MM.1S (cell line): ENCODE measurements around the gene PATJ.
"Not testable (repeated sequence)": the region's sequence is repeated elsewhere in the genome, so short reads cannot be mapped to it uniquely, and the experiment has no call there.

Experiments
- EZH2 ChIP-seq: fragments of 300-600 bp; sonication (generic); optimal IDR thresholded peaks from 2 replicates; pipeline ENCODE3; 2017; ENCODE audit warnings: low read depth, mild to moderate bottlenecking, antibody characterized with exemption, low read length, mixed read lengths
- TF ChIP-seq, protein P1 (sequence below): fragments of 300-600 bp; sonication (generic); IDR thresholded peaks from 2 replicates; pipeline ENCODE4 v1.5.1; 2016; ENCODE audit warnings: antibody characterized with exemption, low read length, mixed read lengths

- not testable (repeated sequence) for TF ChIP-seq EZH2
- TF ChIP-seq, protein P1, sequence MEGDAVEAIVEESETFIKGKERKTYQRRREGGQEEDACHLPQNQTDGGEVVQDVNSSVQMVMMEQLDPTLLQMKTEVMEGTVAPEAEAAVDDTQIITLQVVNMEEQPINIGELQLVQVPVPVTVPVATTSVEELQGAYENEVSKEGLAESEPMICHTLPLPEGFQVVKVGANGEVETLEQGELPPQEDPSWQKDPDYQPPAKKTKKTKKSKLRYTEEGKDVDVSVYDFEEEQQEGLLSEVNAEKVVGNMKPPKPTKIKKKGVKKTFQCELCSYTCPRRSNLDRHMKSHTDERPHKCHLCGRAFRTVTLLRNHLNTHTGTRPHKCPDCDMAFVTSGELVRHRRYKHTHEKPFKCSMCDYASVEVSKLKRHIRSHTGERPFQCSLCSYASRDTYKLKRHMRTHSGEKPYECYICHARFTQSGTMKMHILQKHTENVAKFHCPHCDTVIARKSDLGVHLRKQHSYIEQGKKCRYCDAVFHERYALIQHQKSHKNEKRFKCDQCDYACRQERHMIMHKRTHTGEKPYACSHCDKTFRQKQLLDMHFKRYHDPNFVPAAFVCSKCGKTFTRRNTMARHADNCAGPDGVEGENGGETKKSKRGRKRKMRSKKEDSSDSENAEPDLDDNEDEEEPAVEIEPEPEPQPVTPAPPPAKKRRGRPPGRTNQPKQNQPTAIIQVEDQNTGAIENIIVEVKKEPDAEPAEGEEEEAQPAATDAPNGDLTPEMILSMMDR: not testable (repeated sequence)
Measured at GRCh38 chr1:62185233-62185632, 443.0 kb downstream of the PATJ start.
